Adrenal gland (tissue), 12 donors: ENCODE measurements around the gene DNAH6. TPM values are rescaled to one million over a fixed set of nuclear protein-coding genes. Genes with fewer than 3 reads are reported as not detected.

Experiments
- DNase-seq, 7 donors: peaks; one replicate each; pipeline ENCODE4 v3.0.0-alpha.2; 2019 to 2020
- H3K27ac ChIP-seq, 5 donors: fragments of 200-600 bp; sonication (generic) in 4 of 5; 1 replicate in 3 of 5; 2 replicates in 2 of 5; pipeline versions ENCODE4 v1.5.1 to v1.8.0; 2016 to 2020; ENCODE audit warnings: mild to moderate bottlenecking in 1 of 5
- H3K27me3 ChIP-seq: fragments of 200-600 bp; 2 replicates; pipeline ENCODE4 v1.8.0; 2021
- H3K36me3 ChIP-seq, 2 donors: fragments of 200-600 bp; replicated peaks in 1 of 2; 1 replicate in 1 of 2; 2 replicates in 1 of 2; pipeline versions ENCODE4 v1.5.1 to v1.8.0; 2018 to 2022
- H3K4me1 ChIP-seq, 2 donors: fragments of 200-600 bp; replicated peaks in 1 of 2; 1 replicate in 1 of 2; 2 replicates in 1 of 2; pipeline versions ENCODE4 v1.5.1 to v1.8.0; 2018 to 2021
- H3K4me3 ChIP-seq, 4 donors: fragments of 200-600 bp; sonication (generic) in 3 of 4; one replicate each; pipeline ENCODE4 v1.5.1; 2016 to 2018
- H3K9me3 ChIP-seq, 3 donors: fragments of 200-600 bp; sonication (generic) in 1 of 3; replicated peaks in 1 of 3; 1 replicate in 2 of 3; 2 replicates in 1 of 3; pipeline versions ENCODE4 v1.5.1 to v1.8.0; 2016 to 2021
- CTCF ChIP-seq, 6 experiments: fragments of 450-650 bp in 4 of 6; fragments of 200-600 bp in 2 of 6; sonication (generic) in 1 of 6; IDR thresholded peaks; 1 replicate in 5 of 6; 2 replicates in 1 of 6; pipeline versions ENCODE4 v1.5.1 to v1.8.0; 2016 to 2021; ENCODE audit warnings: antibody characterized with exemption in 6 of 6, mild to moderate bottlenecking in 2 of 6, moderate library complexity in 1 of 6
- POLR2A ChIP-seq, 2 donors: fragments of 450-650 bp; IDR thresholded peaks; one replicate each; pipeline ENCODE4 v1.6.1; 2017; ENCODE audit warnings: antibody characterized with exemption in 2 of 2, mild to moderate bottlenecking in 2 of 2, moderate library complexity in 1 of 2
- WGBS, 4 donors: extraction: QIAGEN DNeasy Blood & Tissue Kit in 2 of 4; methylation state at CpG; one replicate each; pipeline versions ENCODE4 v1.1.5 to v1.1.7; 2013 to 2017; 5-methylcytosine and 5-hydroxymethylcytosine counted together
- intact Hi-C, 2 donors: fragments of 100-400 bp; cut with DNase I; formaldehyde crosslinking; loops; one replicate each; pipeline versions ENCODE4 v1.14.1 to v1.15.0; 2022 to 2023
- polyA plus RNA-seq, 3 donors: library from polyadenylated mRNA; stranded (reverse); fragments of 200-250 nt in 2 of 3; fragments of 350-450 nt in 1 of 3; fragmentation: Illumina TruSeq in 1 of 3; extraction: RNeasy Lipid Tissue Mini Kit (QIAGEN cat#74804) in 1 of 3; gene quantifications; one replicate each; pipeline ENCODE4 v1.2.3, GENCODE V29; 2013 to 2014
- total RNA-seq, 9 donors: library from RNA; depleted of rRNA in 4 of 9; stranded (reverse); fragments of >200 nt in 4 of 9; fragments of 120-200 nt in 1 of 9; fragmentation: NEBNext Ultra II Directional in 1 of 9; extraction: Animal tissue kit (Norgen Biotek cat#: 25700) in 1 of 9; gene quantifications; one replicate each; pipeline versions ENCODE4 v1.1.0 to v1.2.4, GENCODE V29; 2013 to 2023
- donor health status: healthy with polysubstance abuse.
- donor health status: Bipolar disorder and iron deficiency.
- donor health status: DM: yes; HTN: yes; CAD: no.
- donor health status: DM: no; HTN: no; CAD: no.
- donor health status: DM: no; HTN: no; CAD: no.
- donor health status: DM: yes; HTN: yes; CAD: no.

DNAH6 gene
- total and polyA plus RNA-seq, 12 donors = 0.06 to 0.74 (median 0.28) TPM

- Histone ChIP-seq H3K4me1 (no peaks in the 10 kb centered on the region), H3K36me3 (no peaks in the 10 kb centered on the region), H3K4me3 (no peak overlapping the region), H3K9me3 (no peaks in the 10 kb centered on the region), H3K27me3 (no peaks in the 10 kb centered on the region), H3K27ac (peak overlapping the region in 1 of 5 donors; percentile 27)
- intact Hi-C loops = no loop called here
- 62 to 74% (median 65%) methylated on average over 4 of the region's 4 CpGs for WGBS, 4 donors
- no peak for TF ChIP-seq CTCF (IDR thresholded peaks at IDR 0.05)
- no peak for TF ChIP-seq POLR2A (IDR thresholded peaks at IDR 0.05)
- no peak for DNase-seq
These were observed 11.1 kb downstream of the DNAH6 start for GRCh38 chr2:84527137-84528129.

- H3K4me1 ChIP-seq = no peaks in the 10 kb centered on the region
- no peaks in the 10 kb centered on the region for H3K27me3 ChIP-seq
- intact Hi-C loops = no loop called here
- TF ChIP-seq POLR2A (IDR thresholded peaks at IDR 0.05) = no peak
- H3K27ac ChIP-seq = no peak overlapping the region
- 61 to 67% (median 64%) methylated on average over 1 of the region's 1 CpG for WGBS, 4 donors
- DNase-seq = no peak
- H3K9me3 ChIP-seq = no peaks in the 10 kb centered on the region
- no peak overlapping the region for H3K4me3 ChIP-seq
- H3K36me3 ChIP-seq = no peaks in the 10 kb centered on the region
These were observed 16.0 kb downstream of the DNAH6 start for GRCh38 chr2:84532291-84532690.

GRCh38 chr2:84534225-84534624 is 17.9 kb downstream of the DNAH6 start:
- H3K27me3 ChIP-seq = no peaks in the 10 kb centered on the region
- intact Hi-C loops = no loop called here
- WGBS, 4 donors = 45 to 67% (median 52%) methylated on average over 3 of the region's 3 CpGs
- H3K9me3 ChIP-seq = no peaks in the 10 kb centered on the region
- H3K27ac ChIP-seq = no peak overlapping the region
- H3K36me3 ChIP-seq = no peaks in the 10 kb centered on the region
- TF ChIP-seq POLR2A (IDR thresholded peaks at IDR 0.05) (no peak), CTCF (IDR thresholded peaks at IDR 0.05) (no peak)
- no peak for DNase-seq
- H3K4me3 ChIP-seq = no peak overlapping the region
- H3K4me1 ChIP-seq = no peaks in the 10 kb centered on the region

- no peak for DNase-seq
- Histone ChIP-seq H3K4me1 (no peaks in the 10 kb centered on the region), H3K27ac (no peak overlapping the region), H3K4me3 (no peak overlapping the region), H3K27me3 (no peaks in the 10 kb centered on the region), H3K36me3 (no peaks in the 10 kb centered on the region), H3K9me3 (no peaks in the 10 kb centered on the region)
- 86 to 97% (median 92%) methylated on average over 1 of the region's 1 CpG for WGBS, 4 donors
- intact Hi-C loops = no loop called here
- TF ChIP-seq POLR2A (IDR thresholded peaks at IDR 0.05) (no peak), CTCF (IDR thresholded peaks at IDR 0.05) (no peak)
These were observed 21.0 kb downstream of the DNAH6 start for GRCh38 chr2:84537251-84537650.
